Measurements from ENCODE around the gene SLC12A3.

Gene SLC12A3

GRCh38 chr16:56871172-56871593, 6.2 kb downstream of the SLC12A3 start:
- no peaks in the 10 kb centered on the region for H3K9me3 ChIP-seq (ENCODE audit: control insufficient read depth, insufficient read depth, low read length)
- no peaks in the 10 kb centered on the region for H3K4me1 ChIP-seq (ENCODE audit: control insufficient read depth, insufficient read depth, low read length)
- no peaks in the 10 kb centered on the region for H3K36me3 ChIP-seq (ENCODE audit: control insufficient read depth, insufficient read depth, low read length)
- H3K27ac ChIP-seq (ENCODE audit: low read depth, low read length), result no peak overlapping the region
- no peak overlapping the region for H3K9ac ChIP-seq (ENCODE audit: low read depth, low read length)
- H3K4me3 ChIP-seq (ENCODE audit: low read depth, low read length), result no peak overlapping the region
- no peaks in the 10 kb centered on the region for H3K27me3 ChIP-seq (ENCODE audit: control insufficient read depth, insufficient read depth, low read length)

DNA sequence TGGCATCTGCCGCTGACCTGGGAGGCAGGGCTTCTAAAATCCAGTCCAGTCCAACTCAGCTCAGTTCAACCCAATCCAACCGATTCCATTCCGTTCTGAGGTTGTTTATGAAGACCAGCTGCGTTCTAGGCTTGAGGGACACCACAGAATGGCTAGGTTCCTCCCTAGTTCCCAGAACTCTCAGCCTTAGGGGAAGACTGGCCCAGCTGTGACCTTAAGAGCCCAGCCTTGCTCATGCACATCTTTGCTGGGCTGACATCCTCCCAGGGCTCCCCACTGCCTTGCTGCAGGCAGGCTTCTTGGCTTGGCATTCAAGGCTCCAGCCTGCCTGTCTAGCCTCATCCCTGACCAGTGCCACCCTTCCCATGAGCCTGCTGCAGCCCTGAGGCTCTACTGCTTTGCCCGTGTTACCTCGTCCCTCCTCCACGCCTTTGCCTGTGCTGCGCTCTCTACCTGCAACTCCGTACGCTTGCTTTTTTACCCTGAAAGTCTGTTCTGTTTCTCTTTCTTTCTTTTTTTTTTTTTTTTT, 7.9 kb downstream of the SLC12A3 start:
- Histone ChIP-seq H3K27me3 (ENCODE audit: control insufficient read depth, insufficient read depth, low read length) (no peaks in the 10 kb centered on the region), H3K36me3 (ENCODE audit: control insufficient read depth, insufficient read depth, low read length) (no peaks in the 10 kb centered on the region), H3K9ac (ENCODE audit: low read depth, low read length) (no peak overlapping the region), H3K9me3 (ENCODE audit: control insufficient read depth, insufficient read depth, low read length) (no peaks in the 10 kb centered on the region), H3K4me3 (ENCODE audit: low read depth, low read length) (no peak overlapping the region), H3K4me1 (ENCODE audit: control insufficient read depth, insufficient read depth, low read length) (no peaks in the 10 kb centered on the region), H3K27ac (ENCODE audit: low read depth, low read length) (no peak overlapping the region)

DNA sequence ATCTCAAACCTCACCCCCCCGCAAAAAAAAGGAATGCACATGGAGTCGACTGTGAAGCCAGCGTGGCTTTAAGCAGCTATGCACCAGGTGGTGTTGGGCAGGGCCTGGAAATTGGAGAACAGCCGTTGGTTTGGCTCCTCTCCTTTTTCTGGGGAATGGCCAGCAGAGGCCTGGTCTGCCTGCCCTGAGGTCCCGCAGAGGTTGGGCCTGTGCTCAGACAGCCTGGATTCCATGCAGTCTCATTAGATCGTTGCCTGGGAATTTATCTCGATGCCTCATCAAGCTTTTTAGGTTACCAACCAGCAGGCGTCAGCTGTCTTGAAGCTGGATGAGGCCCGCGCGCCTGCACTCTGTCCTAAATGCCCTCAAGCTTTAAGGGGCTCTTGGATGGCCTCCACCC, 9.8 kb downstream of the SLC12A3 start:
- Histone ChIP-seq H3K27me3 (ENCODE audit: control insufficient read depth, insufficient read depth, low read length) (no peaks in the 10 kb centered on the region), H3K36me3 (ENCODE audit: control insufficient read depth, insufficient read depth, low read length) (no peaks in the 10 kb centered on the region), H3K4me1 (ENCODE audit: control insufficient read depth, insufficient read depth, low read length) (no peaks in the 10 kb centered on the region), H3K4me3 (ENCODE audit: low read depth, low read length) (no peak overlapping the region), H3K27ac (ENCODE audit: low read depth, low read length) (no peak overlapping the region), H3K9me3 (ENCODE audit: control insufficient read depth, insufficient read depth, low read length) (no peaks in the 10 kb centered on the region), H3K9ac (ENCODE audit: low read depth, low read length) (no peak overlapping the region)

- no peaks in the 10 kb centered on the region for H3K9me3 ChIP-seq (ENCODE audit: control insufficient read depth, insufficient read depth, low read length)
- no peak overlapping the region for H3K27ac ChIP-seq (ENCODE audit: low read depth, low read length)
- no peaks in the 10 kb centered on the region for H3K27me3 ChIP-seq (ENCODE audit: control insufficient read depth, insufficient read depth, low read length)
- H3K9ac ChIP-seq (ENCODE audit: low read depth, low read length), result no peak overlapping the region
- H3K36me3 ChIP-seq (ENCODE audit: control insufficient read depth, insufficient read depth, low read length), result no peaks in the 10 kb centered on the region
- H3K4me1 ChIP-seq (ENCODE audit: control insufficient read depth, insufficient read depth, low read length), result no peaks in the 10 kb centered on the region
- H3K4me3 ChIP-seq (ENCODE audit: low read depth, low read length), result no peak overlapping the region
Measured at GRCh38 chr16:56876048-56876447, 11.0 kb downstream of the SLC12A3 start.

DNA sequence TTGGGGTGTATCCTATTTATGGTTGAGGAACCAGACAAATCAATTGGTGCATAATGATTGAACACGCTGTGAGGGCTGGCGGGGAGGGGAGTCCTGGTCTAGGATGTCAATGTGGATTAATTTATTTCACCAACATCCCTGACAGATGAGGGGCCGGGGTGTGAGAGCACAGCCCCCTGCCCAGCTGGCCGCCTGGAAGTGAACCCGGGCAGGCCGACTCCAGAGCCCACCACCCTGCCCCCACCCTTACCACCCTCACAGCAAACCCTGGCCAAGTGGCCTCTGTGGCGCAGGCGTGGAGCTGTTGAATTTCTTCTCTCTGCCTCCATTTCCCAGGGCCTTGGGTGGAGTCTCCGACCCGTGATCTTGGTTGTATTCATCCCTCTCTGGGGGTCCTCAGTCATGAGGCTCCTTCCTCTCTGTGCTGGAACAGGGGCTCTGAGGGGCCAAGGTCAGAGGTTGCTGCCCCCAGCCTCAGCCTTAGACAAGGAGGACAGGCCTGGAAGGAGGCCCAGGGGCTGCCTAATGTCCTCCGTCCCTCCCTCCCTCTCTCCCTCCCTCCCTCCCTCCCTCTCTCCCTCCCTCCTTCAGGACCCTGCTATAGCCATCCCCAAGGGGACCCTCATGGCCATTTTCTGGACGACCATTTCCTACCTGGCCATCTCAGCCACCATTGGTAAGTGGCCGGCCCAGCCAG, 12.6 kb downstream of the SLC12A3 start:
- H3K4me1 ChIP-seq (ENCODE audit: control insufficient read depth, insufficient read depth, low read length), result no peaks in the 10 kb centered on the region
- no peak overlapping the region for H3K9ac ChIP-seq (ENCODE audit: low read depth, low read length)
- no peaks in the 10 kb centered on the region for H3K9me3 ChIP-seq (ENCODE audit: control insufficient read depth, insufficient read depth, low read length)
- H3K4me3 ChIP-seq (ENCODE audit: low read depth, low read length), result no peak overlapping the region
- no peaks in the 10 kb centered on the region for H3K27me3 ChIP-seq (ENCODE audit: control insufficient read depth, insufficient read depth, low read length)
- no peaks in the 10 kb centered on the region for H3K36me3 ChIP-seq (ENCODE audit: control insufficient read depth, insufficient read depth, low read length)
- no peak overlapping the region for H3K27ac ChIP-seq (ENCODE audit: low read depth, low read length)

DNA sequence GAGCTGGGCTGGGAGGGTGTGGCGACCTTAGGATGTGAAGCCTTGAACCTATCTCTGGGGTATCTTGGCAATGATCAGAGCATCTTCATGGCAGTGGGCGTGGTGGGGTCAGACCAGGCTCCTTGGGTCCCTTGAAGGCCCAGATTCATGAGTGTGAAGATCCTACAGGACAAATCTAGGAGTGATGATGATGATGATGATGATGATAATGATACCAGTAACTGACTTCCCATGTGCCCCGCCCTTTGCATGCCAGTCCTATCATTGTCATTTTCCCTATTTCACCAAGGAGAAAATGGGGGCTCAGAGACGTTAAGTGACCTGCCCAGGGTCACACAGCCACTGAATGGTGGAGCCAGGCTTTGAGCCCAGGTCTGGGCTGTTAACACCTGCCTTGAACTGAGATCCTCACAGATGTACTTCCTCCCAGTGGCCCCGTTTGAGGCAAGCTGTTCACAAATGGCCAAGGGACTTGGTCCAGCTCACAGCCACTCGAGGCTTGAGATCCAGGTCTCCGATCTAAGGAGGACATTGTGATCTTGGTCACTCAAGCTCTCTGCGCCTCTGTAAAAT, 13.4 kb downstream of the SLC12A3 start:
- Histone ChIP-seq H3K9me3 (ENCODE audit: control insufficient read depth, insufficient read depth, low read length) (no peaks in the 10 kb centered on the region), H3K4me3 (ENCODE audit: low read depth, low read length) (no peak overlapping the region), H3K27me3 (ENCODE audit: control insufficient read depth, insufficient read depth, low read length) (no peaks in the 10 kb centered on the region), H3K36me3 (ENCODE audit: control insufficient read depth, insufficient read depth, low read length) (no peaks in the 10 kb centered on the region), H3K9ac (ENCODE audit: low read depth, low read length) (no peak overlapping the region), H3K27ac (ENCODE audit: low read depth, low read length) (no peak overlapping the region), H3K4me1 (ENCODE audit: control insufficient read depth, insufficient read depth, low read length) (no peaks in the 10 kb centered on the region)

DNA sequence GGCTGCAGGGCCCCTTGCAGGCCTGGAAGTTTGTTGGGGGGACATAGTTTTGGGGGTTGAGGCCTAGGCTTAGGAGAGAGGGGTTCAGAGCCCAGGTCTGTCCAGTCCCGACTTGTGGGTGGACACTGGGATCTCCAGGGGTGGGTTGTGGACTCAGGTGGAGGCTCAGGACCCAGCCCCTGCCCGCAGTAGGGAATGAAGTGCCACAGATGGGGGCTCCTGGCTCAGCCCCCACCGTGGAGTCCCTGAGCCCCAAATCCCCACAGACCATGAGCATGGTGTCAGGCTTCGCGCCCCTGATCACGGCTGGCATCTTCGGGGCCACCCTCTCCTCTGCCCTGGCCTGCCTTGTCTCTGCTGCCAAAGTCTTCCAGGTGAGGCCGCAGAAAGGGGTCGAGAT, 14.3 kb downstream of the SLC12A3 start:
- Histone ChIP-seq H3K9me3 (ENCODE audit: control insufficient read depth, insufficient read depth, low read length) (no peaks in the 10 kb centered on the region), H3K4me1 (ENCODE audit: control insufficient read depth, insufficient read depth, low read length) (no peaks in the 10 kb centered on the region), H3K4me3 (ENCODE audit: low read depth, low read length) (no peak overlapping the region), H3K9ac (ENCODE audit: low read depth, low read length) (no peak overlapping the region), H3K27me3 (ENCODE audit: control insufficient read depth, insufficient read depth, low read length) (no peaks in the 10 kb centered on the region), H3K36me3 (ENCODE audit: control insufficient read depth, insufficient read depth, low read length) (no peaks in the 10 kb centered on the region), H3K27ac (ENCODE audit: low read depth, low read length) (no peak overlapping the region)

- Histone ChIP-seq H3K4me1 (ENCODE audit: control insufficient read depth, insufficient read depth, low read length) (no peaks in the 10 kb centered on the region), H3K9ac (ENCODE audit: low read depth, low read length) (no peak overlapping the region), H3K4me3 (ENCODE audit: low read depth, low read length) (no peak overlapping the region), H3K9me3 (ENCODE audit: control insufficient read depth, insufficient read depth, low read length) (peaks cover 3% of the 10 kb centered on the region), H3K27ac (ENCODE audit: low read depth, low read length) (no peak overlapping the region), H3K27me3 (ENCODE audit: control insufficient read depth, insufficient read depth, low read length) (no peaks in the 10 kb centered on the region), H3K36me3 (ENCODE audit: control insufficient read depth, insufficient read depth, low read length) (no peaks in the 10 kb centered on the region)
Measured at GRCh38 chr16:56880176-56880575, 15.2 kb downstream of the SLC12A3 start.

DNA sequence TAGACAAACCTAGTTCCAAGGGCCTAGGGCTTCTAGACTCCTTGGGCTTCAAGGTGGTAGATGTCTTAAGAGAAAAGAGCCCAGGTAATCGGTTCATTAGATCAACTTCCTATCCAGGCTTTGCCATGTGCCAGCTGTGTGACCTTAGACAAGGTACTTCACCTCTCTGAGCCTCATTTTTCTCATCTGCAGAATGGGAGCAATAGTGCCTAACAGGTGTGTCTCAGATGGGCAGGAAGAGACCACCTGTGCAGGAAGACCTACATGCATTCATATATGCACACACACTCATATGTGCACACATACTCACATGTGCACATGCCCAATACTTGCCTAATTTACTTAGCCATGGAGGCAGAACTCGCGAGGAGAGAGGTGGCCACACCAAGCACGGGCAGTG, 15.7 kb downstream of the SLC12A3 start:
- Histone ChIP-seq H3K27me3 (ENCODE audit: control insufficient read depth, insufficient read depth, low read length) (no peaks in the 10 kb centered on the region), H3K9me3 (ENCODE audit: control insufficient read depth, insufficient read depth, low read length) (peaks cover 8% of the 10 kb centered on the region), H3K4me3 (ENCODE audit: low read depth, low read length) (no peak overlapping the region), H3K27ac (ENCODE audit: low read depth, low read length) (no peak overlapping the region), H3K36me3 (ENCODE audit: control insufficient read depth, insufficient read depth, low read length) (no peaks in the 10 kb centered on the region), H3K9ac (ENCODE audit: low read depth, low read length) (no peak overlapping the region), H3K4me1 (ENCODE audit: control insufficient read depth, insufficient read depth, low read length) (no peaks in the 10 kb centered on the region)

GRCh38 chr16:56882077-56882800, 17.2 kb downstream of the SLC12A3 start:
- Histone ChIP-seq H3K4me1 (ENCODE audit: control insufficient read depth, insufficient read depth, low read length) (no peaks in the 10 kb centered on the region), H3K27ac (ENCODE audit: low read depth, low read length) (no peak overlapping the region), H3K36me3 (ENCODE audit: control insufficient read depth, insufficient read depth, low read length) (no peaks in the 10 kb centered on the region), H3K4me3 (ENCODE audit: low read depth, low read length) (no peak overlapping the region), H3K9me3 (ENCODE audit: control insufficient read depth, insufficient read depth, low read length) (peaks cover 16% of the 10 kb centered on the region), H3K9ac (ENCODE audit: low read depth, low read length) (no peak overlapping the region), H3K27me3 (ENCODE audit: control insufficient read depth, insufficient read depth, low read length) (no peaks in the 10 kb centered on the region)

DNA sequence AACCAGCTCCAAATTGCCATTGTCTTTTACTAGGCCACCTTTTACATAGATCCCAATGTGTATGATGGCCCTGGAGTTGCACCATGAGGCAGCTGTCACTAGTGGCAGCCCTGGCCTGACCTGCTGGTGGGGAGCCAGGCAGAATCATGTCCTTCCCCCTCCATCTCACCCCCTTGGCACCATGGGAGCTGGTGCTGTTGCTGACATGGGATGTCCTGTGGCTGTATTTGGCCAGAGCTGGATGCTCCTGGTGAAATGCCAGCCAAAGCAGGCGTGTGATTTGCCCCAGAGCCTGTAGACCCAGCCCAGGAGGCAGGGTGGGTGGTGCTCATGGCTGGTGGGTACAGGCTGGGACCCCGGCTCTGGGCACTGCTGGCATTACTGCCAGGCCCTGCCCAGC, 18.6 kb downstream of the SLC12A3 start:
- H3K27ac ChIP-seq (ENCODE audit: low read depth, low read length), result no peak overlapping the region
- peaks cover 16% of the 10 kb centered on the region for H3K9me3 ChIP-seq (ENCODE audit: control insufficient read depth, insufficient read depth, low read length)
- no peak overlapping the region for H3K9ac ChIP-seq (ENCODE audit: low read depth, low read length)
- no peaks in the 10 kb centered on the region for H3K27me3 ChIP-seq (ENCODE audit: control insufficient read depth, insufficient read depth, low read length)
- H3K4me3 ChIP-seq (ENCODE audit: low read depth, low read length), result no peak overlapping the region
- H3K4me1 ChIP-seq (ENCODE audit: control insufficient read depth, insufficient read depth, low read length), result no peaks in the 10 kb centered on the region
- no peaks in the 10 kb centered on the region for H3K36me3 ChIP-seq (ENCODE audit: control insufficient read depth, insufficient read depth, low read length)

Measured in HUES48 (cell line).